Adipose tissue (tissue), 3 donors: ENCODE results near the gene HEMGN. TPM values are rescaled to one million over a fixed set of nuclear protein-coding genes. Genes with fewer than 3 reads are reported as not detected.

Experiments
- H3K27ac ChIP-seq: one replicate; pipeline ENCODE4 v1.5.1; 2013; ENCODE audit warnings: low read depth, low read length
- WGBS, 3 donors: extraction: QIAGEN DNeasy Blood & Tissue Kit; methylation state at CpG; one replicate each; pipeline ENCODE4 v1.1.7; 2013; 5-methylcytosine and 5-hydroxymethylcytosine counted together
- polyA plus RNA-seq, 3 donors: library from polyadenylated mRNA; stranded (reverse); fragments of 200-250 nt; gene quantifications; one replicate each; pipeline ENCODE4 v1.2.3, GENCODE V29; 2013
- donor health status: healthy with polysubstance abuse.
- donor health status: Bipolar disorder and iron deficiency.
- donor health status: healthy.

The HEMGN gene
- polyA plus RNA-seq, 3 donors, result 0.03 to 0.04 TPM; not detected in 1

- 52 to 89% (median 61%) methylated on average over 3 of the region's 3 CpGs for WGBS, 3 donors
- H3K27ac ChIP-seq, result no peak overlapping the region
Measured at GRCh38 chr9:97907046-97907445, 30.9 kb downstream of the HEMGN start.

- 47 to 78% (median 57%) methylated on average over 12 of the region's 12 CpGs for WGBS, 3 donors
- no peak overlapping the region for H3K27ac ChIP-seq
Measured at GRCh38 chr9:97906236-97906831, 31.6 kb downstream of the HEMGN start.

GRCh38 chr9:97905228-97905627, 32.7 kb downstream of the HEMGN start:
- WGBS, 3 donors, result 48 to 90% (median 53%) methylated on average over 2 of the region's 2 CpGs
- H3K27ac ChIP-seq, result no peak overlapping the region

- no peak overlapping the region for H3K27ac ChIP-seq
- WGBS, 3 donors, result 90 to 95% (median 94%) methylated on average over 9 of the region's 9 CpGs
Measured at GRCh38 chr9:97904725-97905124, 33.2 kb downstream of the HEMGN start.

GRCh38 chr9:97903177-97903576, 34.8 kb downstream of the HEMGN start:
- WGBS, 3 donors, result 70 to 81% (median 74%) methylated on average over 1 of the region's 1 CpG
- no peak overlapping the region for H3K27ac ChIP-seq

GRCh38 chr9:97900738-97901565, 37.0 kb downstream of the HEMGN start:
- H3K27ac ChIP-seq, result no peak overlapping the region
- WGBS, 3 donors, result 41 to 49% (median 43%) methylated on average over 5 of the region's 5 CpGs

- 78 to 79% (median 78%) methylated on average over 9 of the region's 9 CpGs for WGBS, 3 donors
- H3K27ac ChIP-seq, result no peak overlapping the region
Measured at GRCh38 chr9:97900103-97900737, 37.8 kb downstream of the HEMGN start.

- 78 to 84% (median 78%) methylated on average over 6 of the region's 6 CpGs for WGBS, 3 donors
- H3K27ac ChIP-seq, result no peak overlapping the region
Measured at GRCh38 chr9:97895695-97896332, 42.2 kb downstream of the HEMGN start.

GRCh38 chr9:97895211-97895610, 42.8 kb downstream of the HEMGN start:
- H3K27ac ChIP-seq, result no peak overlapping the region
- WGBS, 3 donors, result 85 to 100% (median 94%) methylated on average over 1 of the region's 1 CpG

GRCh38 chr9:97892421-97892820, 45.6 kb downstream of the HEMGN start:
- 75 to 89% (median 87%) methylated on average over 2 of the region's 2 CpGs for WGBS, 3 donors
- no peak overlapping the region for H3K27ac ChIP-seq

GRCh38 chr9:97891736-97892135, 46.2 kb downstream of the HEMGN start:
- 81 to 91% (median 84%) methylated on average over 5 of the region's 5 CpGs for WGBS, 3 donors
- H3K27ac ChIP-seq, result no peak overlapping the region

GRCh38 chr9:97889941-97890887, 47.8 kb downstream of the HEMGN start:
- no peak overlapping the region for H3K27ac ChIP-seq
- WGBS, 3 donors, result 50 to 53% (median 53%) methylated on average over 9 of the region's 9 CpGs

GRCh38 chr9:97880336-97880735, 57.6 kb downstream of the HEMGN start:
- 56 to 75% (median 71%) methylated on average over 4 of the region's 4 CpGs for WGBS, 3 donors
- H3K27ac ChIP-seq, result no peak overlapping the region

Other genes with a start within 250 kb of the HEMGN start
- 10 to 100 TPM in 2 of 3 donors, 1 to 10 TPM in 1; 7.3 to 26.3 (median 13.0) TPM for gene XPA, start 240.8 kb downstream of the HEMGN start, polyA plus RNA-seq
- under 1 TPM in 2 of 3 donors, not detected in 1; 0.02 to 0.03 TPM for gene FOXE1, start 84.9 kb downstream of the HEMGN start, polyA plus RNA-seq
- 10 to 100 TPM in 1 of 3 donors, 1 to 10 TPM in 2; 5.8 to 11.5 (median 6.9) TPM for gene TRMO, start 15.7 kb downstream of the HEMGN start, polyA plus RNA-seq
- gene ANP32B, start 45.2 kb upstream of the HEMGN start, polyA plus RNA-seq, result 100 to 1,000 TPM in 2 of 3 donors, 10 to 100 TPM in 1; 92.1 to 253 (median 129) TPM
- 10 to 100 TPM; 44.3 to 48.5 (median 45.6) TPM for gene NANS, start 118.6 kb upstream of the HEMGN start, polyA plus RNA-seq
- gene TRIM14, start 181.1 kb upstream of the HEMGN start, polyA plus RNA-seq, result 1 to 10 TPM; 1.2 to 5.6 (median 2.6) TPM